Retinal pigment epithelial cell (primary cell): ENCODE measurements around the gene CREBBP.
A peak's percentile ranks its signal among the peaks of the same experiment; 100 is the strongest.

ENCODE experiments used
- DNase-seq: peaks from one replicate; pipeline ENCODE4 v3.0.0-alpha.2; 2010; ENCODE audit warnings: low read depth
- H3K4me3 ChIP-seq: 2 replicates; pipeline ENCODE4 v1.5.1; 2011; ENCODE audit warnings: mild to moderate bottlenecking, low read length, control low read depth, moderate library complexity
- CTCF ChIP-seq: conservative IDR thresholded peaks from 2 replicates; pipeline ENCODE4 v1.5.1; 2011; ENCODE audit warnings: low read depth, low read length, control low read depth, inconsistent platforms

Gene CREBBP

DNA sequence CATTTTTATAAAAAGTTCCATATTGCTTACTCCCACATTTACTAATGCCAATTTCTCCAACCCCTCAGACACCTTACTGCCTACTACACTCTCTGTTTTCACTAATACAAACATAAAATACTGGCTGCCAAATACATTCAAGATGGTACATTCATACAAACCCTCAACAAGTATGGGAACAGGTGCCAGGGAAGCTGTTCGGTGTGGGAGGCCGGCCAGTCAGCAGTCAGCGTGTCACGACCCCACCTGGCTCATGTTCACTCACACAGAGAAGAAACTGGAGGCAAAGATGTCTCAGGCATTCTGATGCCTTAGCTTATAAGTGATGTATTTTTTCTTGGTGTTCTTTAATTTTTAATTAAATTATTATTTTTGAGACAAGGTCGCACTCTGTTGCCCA lies 120.8 kb downstream of the CREBBP start:
- no peak overlapping the region for H3K4me3 ChIP-seq
- no peak for TF ChIP-seq CTCF
- no peak for DNase-seq

GRCh38 chr16:3756113-3756512 lies 124.4 kb downstream of the CREBBP start:
- H3K4me3 ChIP-seq = no peak overlapping the region
- no peak for DNase-seq
- TF ChIP-seq CTCF = no peak

GRCh38 chr16:3755249-3755648 lies 125.3 kb downstream of the CREBBP start:
- DNase-seq = no peak
- TF ChIP-seq CTCF = no peak
- H3K4me3 ChIP-seq = no peak overlapping the region

DNA sequence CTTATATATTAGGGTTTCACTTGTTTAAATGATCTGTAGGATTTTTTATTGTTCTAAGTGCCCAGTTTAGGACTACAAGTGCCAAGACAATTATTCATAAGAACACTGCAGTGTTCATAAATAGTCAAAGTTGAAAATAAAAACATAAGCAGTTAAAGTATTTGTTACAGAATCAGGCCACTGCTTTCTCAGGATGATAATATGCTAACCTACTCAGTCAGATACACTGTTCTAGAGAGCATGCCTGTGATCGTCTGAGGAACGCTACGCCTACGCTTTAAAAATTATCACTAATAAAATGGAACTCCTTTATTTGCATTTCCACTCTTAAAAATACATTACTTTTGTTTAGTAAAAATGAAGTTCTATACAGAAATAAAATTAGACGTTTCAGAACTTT lies 125.7 kb downstream of the CREBBP start:
- no peak for DNase-seq
- TF ChIP-seq CTCF = no peak
- H3K4me3 ChIP-seq = no peak overlapping the region

DNA sequence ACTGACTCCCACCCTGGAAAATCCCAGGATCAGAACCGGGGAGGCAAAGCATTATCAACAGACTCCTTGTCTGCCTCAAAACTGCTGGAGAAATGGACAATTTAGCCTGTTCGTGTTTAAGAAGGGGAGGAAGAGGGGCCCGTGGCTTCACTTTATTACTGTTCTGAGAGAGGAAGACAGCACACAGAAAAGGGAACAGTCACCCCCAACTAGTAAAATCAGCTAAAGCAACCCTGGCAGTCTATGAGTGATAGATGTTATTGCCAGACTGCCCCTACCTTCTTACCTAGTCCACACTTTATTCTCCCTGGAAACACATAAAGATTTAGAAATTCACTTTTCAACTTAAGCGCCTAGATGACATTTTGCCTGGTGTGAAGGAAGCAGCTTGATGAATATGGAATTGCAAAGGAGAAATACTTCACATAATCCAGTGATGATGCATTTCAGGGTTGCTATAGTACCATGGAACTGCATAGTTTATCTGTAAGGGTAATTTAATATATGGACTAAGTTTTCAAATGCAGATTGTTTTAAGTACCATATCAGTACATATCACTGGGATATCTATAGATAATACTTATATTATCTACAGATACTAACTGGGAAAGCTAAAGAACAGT lies 126.3 kb downstream of the CREBBP start:
- TF ChIP-seq CTCF = no peak
- peak; percentile 24 for DNase-seq
- no peak overlapping the region for H3K4me3 ChIP-seq

DNA sequence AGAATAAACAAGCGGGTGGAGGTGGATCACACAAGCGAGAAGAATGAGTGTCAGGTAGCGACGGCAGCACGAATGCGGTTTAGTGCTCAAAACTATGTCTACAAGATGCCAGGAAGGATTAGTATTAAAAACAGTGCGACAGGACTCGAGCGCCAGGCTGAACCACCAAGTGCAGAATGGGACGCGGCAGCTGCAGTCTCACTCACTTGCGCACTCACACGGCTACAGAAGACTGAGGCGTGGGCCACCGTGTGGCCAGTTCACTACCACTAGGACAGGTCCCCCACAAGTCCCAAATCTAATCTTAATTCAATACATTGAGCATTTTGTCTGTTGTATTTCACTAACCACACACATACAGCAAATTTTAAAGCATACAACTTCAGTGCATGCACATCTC lies 127.5 kb downstream of the CREBBP start:
- peak; percentile 44 for TF ChIP-seq CTCF
- peak; percentile 69 for DNase-seq
- peak overlapping the region; percentile 3 for H3K4me3 ChIP-seq

GRCh38 chr16:3751878-3752277 lies 128.6 kb downstream of the CREBBP start:
- no peak for DNase-seq
- no peak for TF ChIP-seq CTCF
- H3K4me3 ChIP-seq = no peak overlapping the region
